ENCODE results near the gene PRM2. TPM values are rescaled to one million over a fixed set of nuclear protein-coding genes. Genes with fewer than 3 reads are reported as not detected.

The PRM2 gene
- total RNA-seq, 1 donor = not detected

- peak overlapping the region; percentile 75 for H3K4me3 ChIP-seq (ENCODE audit: low read depth, low read length)
- peak; percentile 40 for DNase-seq (ENCODE audit: low read depth)
- TF ChIP-seq, protein P1, sequence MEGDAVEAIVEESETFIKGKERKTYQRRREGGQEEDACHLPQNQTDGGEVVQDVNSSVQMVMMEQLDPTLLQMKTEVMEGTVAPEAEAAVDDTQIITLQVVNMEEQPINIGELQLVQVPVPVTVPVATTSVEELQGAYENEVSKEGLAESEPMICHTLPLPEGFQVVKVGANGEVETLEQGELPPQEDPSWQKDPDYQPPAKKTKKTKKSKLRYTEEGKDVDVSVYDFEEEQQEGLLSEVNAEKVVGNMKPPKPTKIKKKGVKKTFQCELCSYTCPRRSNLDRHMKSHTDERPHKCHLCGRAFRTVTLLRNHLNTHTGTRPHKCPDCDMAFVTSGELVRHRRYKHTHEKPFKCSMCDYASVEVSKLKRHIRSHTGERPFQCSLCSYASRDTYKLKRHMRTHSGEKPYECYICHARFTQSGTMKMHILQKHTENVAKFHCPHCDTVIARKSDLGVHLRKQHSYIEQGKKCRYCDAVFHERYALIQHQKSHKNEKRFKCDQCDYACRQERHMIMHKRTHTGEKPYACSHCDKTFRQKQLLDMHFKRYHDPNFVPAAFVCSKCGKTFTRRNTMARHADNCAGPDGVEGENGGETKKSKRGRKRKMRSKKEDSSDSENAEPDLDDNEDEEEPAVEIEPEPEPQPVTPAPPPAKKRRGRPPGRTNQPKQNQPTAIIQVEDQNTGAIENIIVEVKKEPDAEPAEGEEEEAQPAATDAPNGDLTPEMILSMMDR (IDR thresholded peaks at IDR 0.05; ENCODE audit: insufficient read depth, low read length) = no peak
Measured at GRCh38 chr16:11254913-11255736, 21.2 kb downstream of the PRM2 start.

GRCh38 chr16:11253995-11254912, 22.0 kb downstream of the PRM2 start:
- peak overlapping the region; percentile 75 for H3K4me3 ChIP-seq (ENCODE audit: low read depth, low read length)
- TF ChIP-seq, protein P1 (IDR thresholded peaks at IDR 0.05; ENCODE audit: insufficient read depth, low read length) = no peak
- DNase-seq (ENCODE audit: low read depth) = no peak

DNA sequence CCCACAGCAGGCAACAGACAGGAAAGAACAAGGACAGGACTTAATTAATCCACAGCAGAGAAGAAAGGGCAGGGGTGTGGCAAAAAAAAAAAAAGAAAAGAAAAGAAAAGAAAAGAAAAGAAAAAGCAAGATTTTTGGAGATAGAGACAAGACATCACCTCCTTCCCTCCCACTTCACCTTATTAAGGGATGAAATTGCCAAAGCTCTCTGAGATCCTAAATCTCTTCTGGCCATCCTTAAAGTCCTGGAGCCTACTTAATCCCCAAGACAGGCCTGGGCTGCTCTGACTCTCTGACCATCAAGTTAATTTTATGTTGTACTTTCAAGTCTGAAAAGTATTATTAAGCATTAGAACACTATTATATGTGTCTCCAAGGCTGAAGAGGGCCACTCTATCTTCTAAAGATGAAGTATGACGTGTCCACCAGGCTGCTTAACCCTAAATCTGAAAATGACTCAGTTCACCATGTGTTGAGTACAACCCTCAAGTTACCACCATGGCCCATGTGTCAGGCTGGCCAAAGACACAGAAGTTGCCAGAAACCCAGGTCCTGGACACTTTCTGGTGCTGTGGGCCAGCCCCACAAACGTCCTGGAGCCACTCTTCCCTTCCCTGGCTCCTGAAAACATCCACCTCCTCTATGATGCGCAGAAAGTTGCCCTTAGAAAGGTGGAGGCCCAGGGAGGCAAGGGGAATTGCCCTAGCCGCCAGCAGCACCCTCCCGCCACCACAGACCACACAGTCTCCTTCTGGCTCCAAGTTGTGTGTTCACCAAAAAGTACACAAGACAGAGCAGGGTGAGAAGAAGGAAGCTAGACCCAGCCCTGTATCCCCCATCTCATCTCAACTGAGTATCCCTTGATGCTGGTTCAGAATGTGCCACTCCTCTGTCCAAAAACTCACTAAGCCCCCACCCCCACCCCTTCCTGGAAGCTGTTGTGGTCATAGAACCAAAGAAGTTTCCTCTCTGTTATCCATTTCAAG, 23.0 kb downstream of the PRM2 start:
- DNase-seq (ENCODE audit: low read depth) = peak; percentile 27
- TF ChIP-seq, protein P1 (IDR thresholded peaks at IDR 0.05; ENCODE audit: insufficient read depth, low read length) = no peak
- peak overlapping the region; percentile 75 for H3K4me3 ChIP-seq (ENCODE audit: low read depth, low read length)

GRCh38 chr16:11252482-11252931, 23.8 kb downstream of the PRM2 start:
- DNase-seq (ENCODE audit: low read depth) = no peak
- TF ChIP-seq, protein P1 (IDR thresholded peaks at IDR 0.05; ENCODE audit: insufficient read depth, low read length) = no peak
- no peak overlapping the region for H3K4me3 ChIP-seq (ENCODE audit: low read depth, low read length)

DNA sequence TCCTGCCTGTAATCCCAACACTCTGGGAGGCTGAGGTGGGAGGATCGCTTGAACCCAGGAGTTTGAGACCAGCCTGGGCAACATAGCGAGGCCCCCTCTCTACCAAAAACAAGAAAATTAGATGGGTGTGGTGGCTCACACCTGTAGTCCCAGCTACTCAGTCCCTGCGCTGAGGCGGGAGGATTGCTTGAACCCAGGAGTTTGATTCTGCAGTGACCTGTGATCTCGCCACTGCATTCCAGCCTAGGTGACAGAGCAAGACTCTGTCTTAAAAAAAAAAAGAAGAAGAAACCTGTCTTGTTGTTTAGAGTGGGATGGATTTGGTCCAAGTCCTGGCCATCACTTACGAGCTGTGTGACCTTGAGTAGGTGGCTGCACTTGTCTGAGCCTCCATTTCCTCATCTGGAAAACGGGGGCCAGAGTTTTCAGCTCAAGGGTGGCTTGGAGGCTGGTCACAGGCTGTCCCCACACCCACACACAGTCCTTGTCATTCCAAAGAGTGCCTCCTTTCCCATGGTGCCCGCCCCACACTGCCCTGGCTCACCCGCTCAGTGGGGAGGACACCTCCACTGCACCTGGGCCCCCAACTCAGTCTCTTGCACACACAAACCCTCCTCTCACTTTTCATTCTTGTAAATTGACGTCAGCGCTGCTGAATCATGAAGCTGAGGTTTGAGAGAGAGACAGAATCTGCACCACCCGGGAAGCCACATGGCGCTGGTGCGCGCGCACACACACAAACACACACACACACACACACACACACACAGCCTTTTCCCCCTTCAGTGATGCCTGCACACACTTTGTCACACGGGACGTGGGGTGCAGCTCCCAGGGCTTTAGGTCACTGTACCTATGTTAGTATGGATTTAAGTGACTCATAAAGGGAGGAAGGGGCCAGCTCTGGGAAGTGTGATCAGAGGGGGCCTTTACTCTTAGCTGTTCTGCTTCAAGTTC, 24.5 kb downstream of the PRM2 start:
- no peak overlapping the region for H3K4me3 ChIP-seq (ENCODE audit: low read depth, low read length)
- peak; percentile 33 for DNase-seq (ENCODE audit: low read depth)

More for the DNA sequence above, 24.5 kb downstream of the PRM2 start:
- TF ChIP-seq, protein P1 (IDR thresholded peaks at IDR 0.05; ENCODE audit: insufficient read depth, low read length) = no peak
